GM12892 (cell line): ENCODE data around the gene WFS1.

Experiments used
- POLR2A ChIP-seq: IDR thresholded peaks from 2 replicates; pipeline ENCODE4 v1.6.1; 2011; ENCODE audit warnings: low read depth, low read length, control low read depth
- POLR2AphosphoS5 ChIP-seq: IDR thresholded peaks from 2 replicates; pipeline ENCODE4 v1.6.1; 2011; ENCODE audit warnings: low read depth, low read length, control low read depth
- TAF1 ChIP-seq: IDR thresholded peaks from 2 replicates; pipeline ENCODE4 v1.6.1; 2011; ENCODE audit warnings: low read depth, mild to moderate bottlenecking, control low read depth, low read length, borderline replicate concordance

- TF ChIP-seq POLR2A (no peak), POLR2AphosphoS5 (no peak), TAF1 (no peak)
These were observed 21.3 kb downstream of the WFS1 start for GRCh38 chr4:6290769-6291547.
